ENCODE measurements around the gene FAM217A.

DNA sequence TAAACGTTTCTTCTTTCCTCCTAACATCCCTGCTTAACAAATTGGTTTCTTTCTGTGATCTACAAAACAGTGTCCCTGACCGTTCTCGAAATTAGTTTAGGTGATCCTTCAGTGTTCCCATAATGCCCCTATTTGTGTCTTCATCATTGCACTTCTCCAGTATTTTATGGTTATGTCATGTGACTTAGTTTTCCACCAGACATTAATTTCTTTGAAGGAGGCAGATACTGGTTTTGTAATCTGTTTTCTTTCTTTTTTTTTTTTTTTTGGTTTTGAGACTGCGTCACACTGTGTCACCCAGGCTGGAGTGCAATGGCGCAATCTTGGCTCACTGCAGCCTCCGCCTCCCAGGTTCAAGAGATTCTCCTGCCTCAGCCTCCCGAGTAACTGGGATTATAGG lies 49.2 kb downstream of the FAM217A start:
- TF ChIP-seq FOXM1 (IDR thresholded peaks at IDR 0.05; ENCODE audit: borderline replicate concordance, low read depth) (no peak), YY1 (IDR thresholded peaks at IDR 0.05; ENCODE audit: low read depth) (no peak), RAD21 (IDR thresholded peaks at IDR 0.05; ENCODE audit: low read depth) (no peak), NFIC (IDR thresholded peaks at IDR 0.05) (no peak), ZBTB7A (IDR thresholded peaks at IDR 0.05; ENCODE audit: low read depth) (no peak), EGR1 (IDR thresholded peaks at IDR 0.05) (no peak), TCF12 (IDR thresholded peaks at IDR 0.05; ENCODE audit: low read depth) (no peak), EP300 (IDR thresholded peaks at IDR 0.05; ENCODE audit: borderline replicate concordance) (no peak), CEBPB (IDR thresholded peaks at IDR 0.05) (no peak), TAF1 (IDR thresholded peaks at IDR 0.05; ENCODE audit: low read depth) (no peak)
- TF ChIP-seq, protein P1, sequence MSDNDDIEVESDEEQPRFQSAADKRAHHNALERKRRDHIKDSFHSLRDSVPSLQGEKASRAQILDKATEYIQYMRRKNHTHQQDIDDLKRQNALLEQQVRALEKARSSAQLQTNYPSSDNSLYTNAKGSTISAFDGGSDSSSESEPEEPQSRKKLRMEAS (IDR thresholded peaks at IDR 0.05), result no peak
- TF ChIP-seq, protein P2, sequence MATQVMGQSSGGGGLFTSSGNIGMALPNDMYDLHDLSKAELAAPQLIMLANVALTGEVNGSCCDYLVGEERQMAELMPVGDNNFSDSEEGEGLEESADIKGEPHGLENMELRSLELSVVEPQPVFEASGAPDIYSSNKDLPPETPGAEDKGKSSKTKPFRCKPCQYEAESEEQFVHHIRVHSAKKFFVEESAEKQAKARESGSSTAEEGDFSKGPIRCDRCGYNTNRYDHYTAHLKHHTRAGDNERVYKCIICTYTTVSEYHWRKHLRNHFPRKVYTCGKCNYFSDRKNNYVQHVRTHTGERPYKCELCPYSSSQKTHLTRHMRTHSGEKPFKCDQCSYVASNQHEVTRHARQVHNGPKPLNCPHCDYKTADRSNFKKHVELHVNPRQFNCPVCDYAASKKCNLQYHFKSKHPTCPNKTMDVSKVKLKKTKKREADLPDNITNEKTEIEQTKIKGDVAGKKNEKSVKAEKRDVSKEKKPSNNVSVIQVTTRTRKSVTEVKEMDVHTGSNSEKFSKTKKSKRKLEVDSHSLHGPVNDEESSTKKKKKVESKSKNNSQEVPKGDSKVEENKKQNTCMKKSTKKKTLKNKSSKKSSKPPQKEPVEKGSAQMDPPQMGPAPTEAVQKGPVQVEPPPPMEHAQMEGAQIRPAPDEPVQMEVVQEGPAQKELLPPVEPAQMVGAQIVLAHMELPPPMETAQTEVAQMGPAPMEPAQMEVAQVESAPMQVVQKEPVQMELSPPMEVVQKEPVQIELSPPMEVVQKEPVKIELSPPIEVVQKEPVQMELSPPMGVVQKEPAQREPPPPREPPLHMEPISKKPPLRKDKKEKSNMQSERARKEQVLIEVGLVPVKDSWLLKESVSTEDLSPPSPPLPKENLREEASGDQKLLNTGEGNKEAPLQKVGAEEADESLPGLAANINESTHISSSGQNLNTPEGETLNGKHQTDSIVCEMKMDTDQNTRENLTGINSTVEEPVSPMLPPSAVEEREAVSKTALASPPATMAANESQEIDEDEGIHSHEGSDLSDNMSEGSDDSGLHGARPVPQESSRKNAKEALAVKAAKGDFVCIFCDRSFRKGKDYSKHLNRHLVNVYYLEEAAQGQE (IDR thresholded peaks at IDR 0.05; ENCODE audit: low read depth), result no peak

Measured in Ishikawa (cell line).